NCI-H2029 treated with DMSO at 0.1 percent for 48 hours (cell line): ENCODE data around the gene KCNJ14.
A peak's percentile ranks its signal among the peaks of the same experiment; 100 is the strongest.
"Not testable (repeated sequence)": the region's sequence is repeated elsewhere in the genome, so short reads cannot be mapped to it uniquely, and the experiment has no call there.

Source experiments
- DNase-seq: peaks from one replicate; lab custom pipeline; 2025; lab: John Stamatoyannopoulos, UW

KCNJ14 gene

GRCh38 chr19:48488478-48488877 lies 33.1 kb downstream of the KCNJ14 start:
- DNase-seq, result not testable (repeated sequence)

- DNase-seq, result peak; percentile 23
These were observed 34.3 kb downstream of the KCNJ14 start for GRCh38 chr19:48489608-48490216.

GRCh38 chr19:48490981-48491792 lies 35.8 kb downstream of the KCNJ14 start:
- DNase-seq, result no peak

- DNase-seq, result no peak
These were observed 36.4 kb downstream of the KCNJ14 start for GRCh38 chr19:48491793-48492123.

GRCh38 chr19:48492925-48493717 lies 37.7 kb downstream of the KCNJ14 start:
- peak; percentile 98 for DNase-seq

- DNase-seq, result no peak
These were observed 38.5 kb downstream of the KCNJ14 start for GRCh38 chr19:48493718-48494401.

- DNase-seq, result no peak
These were observed 40.0 kb downstream of the KCNJ14 start for GRCh38 chr19:48495396-48495795.

- DNase-seq, result no peak
These were observed 41.8 kb downstream of the KCNJ14 start for GRCh38 chr19:48496959-48497727.

GRCh38 chr19:48497728-48498594 lies 42.6 kb downstream of the KCNJ14 start:
- no peak for DNase-seq

GRCh38 chr19:48498595-48499311 lies 43.4 kb downstream of the KCNJ14 start:
- no peak for DNase-seq

- no peak for DNase-seq
These were observed 44.1 kb downstream of the KCNJ14 start for GRCh38 chr19:48499316-48500090.

- no peak for DNase-seq
These were observed 45.6 kb downstream of the KCNJ14 start for GRCh38 chr19:48500830-48501493.

- peak; percentile 98 for DNase-seq
These were observed 46.3 kb downstream of the KCNJ14 start for GRCh38 chr19:48501494-48502349.

- DNase-seq, result no peak
These were observed 47.1 kb downstream of the KCNJ14 start for GRCh38 chr19:48502350-48503018.

GRCh38 chr19:48506138-48506733 lies 50.9 kb downstream of the KCNJ14 start:
- peak; percentile 57 for DNase-seq

- DNase-seq, result no peak
These were observed 52.6 kb downstream of the KCNJ14 start for GRCh38 chr19:48507911-48508439.
